C4-2B (cell line): Measurements from ENCODE around the gene PALMD.

Experiments used
- H3K27ac ChIP-seq: fragments of 450-650 bp; 2 replicates; pipeline ENCODE4 v1.5.1; 2017
- ZFX ChIP-seq: fragments of 450-650 bp; IDR thresholded peaks from 2 replicates; pipeline ENCODE4 v1.6.1; 2017
- TF ChIP-seq, protein P1 (sequence below): fragments of 450-650 bp; conservative IDR thresholded peaks from 2 replicates; pipeline ENCODE4 v1.5.1; 2017; ENCODE audit warnings: mild to moderate bottlenecking

PALMD gene

DNA sequence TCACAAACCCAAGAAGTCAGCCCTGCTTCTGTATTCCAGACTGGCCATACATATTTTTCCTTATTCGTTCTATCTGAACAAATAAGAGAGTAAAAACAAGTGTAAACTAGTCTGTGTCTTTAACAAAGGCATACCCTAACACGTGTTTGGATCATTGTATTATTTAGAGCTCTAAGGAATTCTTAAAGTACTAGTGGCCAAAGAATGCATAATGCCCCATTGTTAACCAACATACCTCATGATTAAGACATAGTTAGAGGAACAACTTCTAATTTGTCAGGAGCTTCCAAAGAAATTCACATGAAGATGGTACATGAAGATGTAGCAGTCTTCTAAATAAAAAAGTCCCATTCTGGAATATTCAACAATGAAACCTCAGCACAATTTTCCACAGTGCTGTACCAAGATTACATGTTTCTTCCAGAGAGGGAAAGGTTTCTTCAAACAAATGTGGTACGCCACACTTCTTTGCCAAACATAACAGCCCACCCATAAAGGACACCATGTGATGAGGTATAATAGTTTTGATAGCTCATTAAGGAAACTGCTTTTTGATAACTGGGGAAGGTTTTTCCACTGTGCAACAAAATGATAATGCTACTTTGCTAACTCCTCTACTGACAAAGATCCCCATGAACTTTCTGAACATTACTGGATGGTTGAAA lies 5.0 kb downstream of the PALMD start:
- H3K27ac ChIP-seq, result no peak overlapping the region
- TF ChIP-seq, protein P1, sequence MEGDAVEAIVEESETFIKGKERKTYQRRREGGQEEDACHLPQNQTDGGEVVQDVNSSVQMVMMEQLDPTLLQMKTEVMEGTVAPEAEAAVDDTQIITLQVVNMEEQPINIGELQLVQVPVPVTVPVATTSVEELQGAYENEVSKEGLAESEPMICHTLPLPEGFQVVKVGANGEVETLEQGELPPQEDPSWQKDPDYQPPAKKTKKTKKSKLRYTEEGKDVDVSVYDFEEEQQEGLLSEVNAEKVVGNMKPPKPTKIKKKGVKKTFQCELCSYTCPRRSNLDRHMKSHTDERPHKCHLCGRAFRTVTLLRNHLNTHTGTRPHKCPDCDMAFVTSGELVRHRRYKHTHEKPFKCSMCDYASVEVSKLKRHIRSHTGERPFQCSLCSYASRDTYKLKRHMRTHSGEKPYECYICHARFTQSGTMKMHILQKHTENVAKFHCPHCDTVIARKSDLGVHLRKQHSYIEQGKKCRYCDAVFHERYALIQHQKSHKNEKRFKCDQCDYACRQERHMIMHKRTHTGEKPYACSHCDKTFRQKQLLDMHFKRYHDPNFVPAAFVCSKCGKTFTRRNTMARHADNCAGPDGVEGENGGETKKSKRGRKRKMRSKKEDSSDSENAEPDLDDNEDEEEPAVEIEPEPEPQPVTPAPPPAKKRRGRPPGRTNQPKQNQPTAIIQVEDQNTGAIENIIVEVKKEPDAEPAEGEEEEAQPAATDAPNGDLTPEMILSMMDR, result no peak
- no peak for TF ChIP-seq ZFX

DNA sequence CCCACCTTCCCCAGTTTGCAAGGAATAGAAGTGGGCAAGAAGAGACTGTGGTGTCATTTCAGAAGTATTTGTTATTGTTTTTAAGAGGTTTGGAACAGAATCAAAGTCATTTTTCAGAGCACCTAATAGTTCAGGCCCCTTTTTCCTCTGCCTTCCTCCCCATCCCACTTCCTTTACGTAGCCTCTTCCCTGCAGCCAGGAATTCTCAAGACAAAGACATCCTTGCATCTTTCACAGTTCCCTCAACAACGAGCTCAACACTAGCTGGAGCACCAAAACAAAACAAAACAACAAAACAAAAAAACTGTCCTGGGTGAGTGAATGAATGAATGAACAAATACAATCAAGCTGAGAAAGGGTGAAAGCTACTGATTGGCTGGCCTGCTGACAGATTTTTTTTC lies 7.0 kb downstream of the PALMD start:
- TF ChIP-seq, protein P1, result no peak
- no peak for TF ChIP-seq ZFX
- H3K27ac ChIP-seq, result no peak overlapping the region

DNA sequence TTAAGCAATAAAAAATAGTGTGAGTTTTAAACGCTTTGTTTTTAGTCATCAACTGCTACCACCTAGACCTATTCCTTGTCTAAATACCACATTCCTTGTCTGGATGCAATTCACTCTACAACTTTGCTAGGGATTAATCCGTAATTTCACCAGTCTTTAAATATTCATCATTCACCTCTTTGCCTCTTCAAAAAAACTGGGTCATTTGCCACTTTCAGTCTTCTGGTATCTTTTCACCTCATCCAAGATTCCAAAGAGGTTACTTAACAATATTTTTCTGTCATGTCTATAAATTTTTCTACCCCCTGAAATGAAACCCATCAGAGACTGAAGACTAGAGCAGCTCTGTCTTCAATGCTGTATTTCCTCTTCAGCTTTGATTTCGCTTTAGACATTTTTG lies 9.5 kb downstream of the PALMD start:
- H3K27ac ChIP-seq, result no peak overlapping the region
- TF ChIP-seq ZFX, result no peak
- TF ChIP-seq, protein P1, result no peak

DNA sequence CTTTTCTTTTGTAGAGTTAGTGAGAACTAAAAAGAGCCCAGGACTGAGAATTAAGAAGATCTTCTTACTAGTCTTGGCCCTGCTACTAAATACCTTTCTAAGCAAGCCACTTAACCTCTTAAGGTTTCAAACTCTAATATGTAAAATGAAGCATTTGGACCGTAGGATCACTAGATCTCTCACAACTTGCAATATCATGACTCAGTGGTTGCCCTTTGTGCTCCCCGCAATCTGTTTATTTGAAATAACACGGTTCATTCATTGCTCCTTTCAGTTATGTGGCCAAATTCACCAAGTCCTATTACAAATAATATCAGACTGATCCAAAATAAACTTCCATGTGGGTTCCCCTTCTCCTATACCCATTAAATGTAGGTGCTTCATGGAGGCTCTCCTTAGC lies 10.8 kb downstream of the PALMD start:
- no peak overlapping the region for H3K27ac ChIP-seq
- no peak for TF ChIP-seq ZFX
- TF ChIP-seq, protein P1, result no peak

DNA sequence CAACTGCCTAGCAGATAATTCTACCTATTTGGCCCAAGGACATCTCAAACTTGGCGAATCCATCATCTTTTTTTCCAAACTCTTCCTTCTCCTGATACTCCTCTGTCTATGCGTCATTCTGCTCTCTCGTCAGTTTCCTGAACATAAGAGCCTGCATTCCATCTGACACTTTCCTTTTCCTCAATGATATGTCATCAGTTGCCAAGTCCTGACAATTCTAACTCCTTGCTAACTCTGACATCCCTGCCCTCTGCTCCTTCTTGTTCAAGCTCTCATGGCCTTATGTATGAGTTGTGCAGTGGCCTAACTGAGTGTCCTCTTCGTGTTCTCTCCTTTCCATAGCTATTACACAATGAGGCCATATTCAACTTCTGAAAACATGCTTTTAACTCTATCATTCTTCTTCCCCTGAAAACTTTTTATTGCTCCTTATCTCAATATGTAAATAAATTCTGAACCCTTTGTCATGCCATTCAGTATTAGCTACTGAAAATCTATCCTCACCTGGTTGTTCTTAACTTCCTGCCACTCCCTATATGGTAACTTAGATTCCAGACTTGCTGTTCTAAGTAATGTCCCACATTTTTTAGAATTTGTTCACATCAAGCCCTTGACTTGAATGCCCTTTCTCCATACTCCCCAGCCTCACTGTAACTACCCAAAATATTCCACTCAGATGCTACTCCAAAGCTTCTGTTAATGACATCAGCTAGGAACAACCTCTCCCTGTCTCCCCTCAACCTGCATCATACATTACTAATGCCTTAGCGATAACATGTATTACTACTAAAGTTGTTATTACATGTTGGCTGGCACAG lies 11.5 kb downstream of the PALMD start:
- no peak for TF ChIP-seq ZFX
- TF ChIP-seq, protein P1, result no peak
- H3K27ac ChIP-seq, result no peak overlapping the region

DNA sequence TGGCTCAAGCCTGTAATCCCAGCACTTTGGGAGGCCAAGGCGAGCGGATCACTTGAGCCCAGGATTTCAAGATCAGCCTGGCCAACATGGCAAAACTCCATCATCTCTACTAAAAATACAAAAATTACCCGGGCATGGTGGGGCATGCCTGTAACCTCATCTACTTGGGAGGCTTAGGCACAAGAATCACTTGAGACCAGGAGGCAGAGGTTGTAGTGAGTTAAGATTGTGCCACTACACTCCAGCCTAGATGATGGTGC lies 12.0 kb downstream of the PALMD start:
- H3K27ac ChIP-seq, result no peak overlapping the region
- TF ChIP-seq, protein P1, result no peak
- no peak for TF ChIP-seq ZFX

DNA sequence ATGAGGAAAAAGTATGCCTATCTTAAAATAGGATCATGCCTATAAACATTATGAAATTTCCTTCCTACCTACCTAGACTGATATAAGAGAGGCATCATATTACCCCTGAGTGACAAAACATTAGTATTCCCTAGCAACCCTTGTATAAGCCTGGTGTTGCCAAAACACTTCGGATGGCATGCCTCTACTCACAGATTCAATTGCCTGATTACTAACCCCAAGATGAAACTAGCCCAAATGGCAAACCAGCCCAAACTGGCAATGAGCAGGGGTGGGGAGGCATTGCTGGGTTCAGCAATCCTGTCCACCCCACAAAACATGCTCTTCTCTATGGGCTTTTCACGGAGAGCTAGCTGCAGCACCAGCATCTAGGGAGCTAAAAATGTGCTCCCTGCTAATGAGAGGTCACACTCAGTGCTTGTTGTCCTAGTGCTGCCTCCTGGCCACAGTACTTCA lies 13.9 kb downstream of the PALMD start:
- H3K27ac ChIP-seq, result peak overlapping the region; percentile 84
- TF ChIP-seq ZFX, result no peak
- TF ChIP-seq, protein P1, result no peak
